Caco-2 (cell line): ENCODE results near the gene HLTF. TPM values are rescaled to one million over a fixed set of nuclear protein-coding genes. Genes with fewer than 3 reads are reported as not detected.

Experiments
- BruUV-seq: library from RNA; stranded (reverse); fragments of 400-500 nt; replicated peaks from 2 replicates; lab custom pipeline; 2021; lab: Mats Ljungman, UMichigan
- CTCF ChIA-PET: fragments of 300-600 bp; sonication (Branson Sonifier 250); formaldehyde crosslinking; loops from one replicate; lab custom pipeline; 2022; ENCODE audit warnings: antibody characterized with exemption; lab: Charles Lee
- POLR2A ChIA-PET: fragments of 300-600 bp; sonication (Branson Sonifier 250); formaldehyde crosslinking; loops from one replicate; lab custom pipeline; 2022; ENCODE audit warnings: antibody characterized with exemption; lab: Charles Lee
- DNase-seq, 2 experiments: peaks; one replicate each; pipeline versions ENCODE4 v3.0.0 to v3.0.0-alpha.2; 2020 to 2022
- H3K27me3 ChIP-seq: replicated peaks from 2 replicates; pipeline ENCODE4 v1.6.0; 2011; ENCODE audit warnings: low read length; ENCODE audit not compliant: control insufficient read depth, insufficient read depth
- H3K36me3 ChIP-seq: 2 replicates; pipeline ENCODE4 v1.5.1; 2011; ENCODE audit warnings: low read length; ENCODE audit not compliant: control insufficient read depth, insufficient read depth
- H3K4me1 ChIP-seq: fragments of 250-450 bp; sonication (Bioruptor Pico); 2 replicates; pipeline ENCODE4 v1.5.1; 2020; ENCODE audit warnings: mild to moderate bottlenecking
- H3K4me3 ChIP-seq: 2 replicates; pipeline ENCODE4 v1.5.1; 2011; ENCODE audit warnings: low read depth, mild to moderate bottlenecking, control low read depth, low read length
- H3K9me3 ChIP-seq: fragments of 250-450 bp; sonication (Bioruptor Pico); 2 replicates; pipeline ENCODE4 v1.5.1; 2020; ENCODE audit warnings: mild to moderate bottlenecking, moderate library complexity
- H3K27ac Mint-ChIP-seq: one replicate; pipeline ENCODE4 v1.8.0; 2022; ENCODE audit warnings: mixed read lengths; ENCODE audit not compliant: unreplicated experiment
- H3K27me3 Mint-ChIP-seq: one replicate; pipeline ENCODE4 v1.8.0; 2022; ENCODE audit warnings: mixed read lengths; ENCODE audit not compliant: insufficient read depth, unreplicated experiment
- H3K36me3 Mint-ChIP-seq: one replicate; pipeline ENCODE4 v1.8.0; 2022; ENCODE audit warnings: mild to moderate bottlenecking, mixed read lengths; ENCODE audit not compliant: insufficient read depth, unreplicated experiment
- H3K4me1 Mint-ChIP-seq: one replicate; pipeline ENCODE4 v1.8.0; 2022; ENCODE audit warnings: low read depth, mixed read lengths; ENCODE audit not compliant: unreplicated experiment
- H3K4me3 Mint-ChIP-seq: one replicate; pipeline ENCODE4 v1.8.0; 2022; ENCODE audit warnings: mild to moderate bottlenecking, moderate library complexity, mixed read lengths; ENCODE audit not compliant: unreplicated experiment
- H3K9me3 Mint-ChIP-seq: one replicate; pipeline ENCODE4 v1.8.0; 2022; ENCODE audit warnings: mixed read lengths; ENCODE audit not compliant: unreplicated experiment
- intact Hi-C: fragments of 100-400 bp; cut with micrococcal nuclease; formaldehyde crosslinking; loops from one replicate; pipeline ENCODE4 v1.10.0; 2022; ENCODE audit not compliant: unreplicated experiment
- total RNA-seq: library from RNA; stranded (reverse); gene quantifications from 2 replicates; pipeline ENCODE4 v1.2.3, GENCODE V29; 2022
- TF ChIP-seq, protein P1 (sequence below), 2 experiments: fragments of 200-600 bp in 1 of 2; IDR thresholded peaks; 1 replicate in 1 of 2; 2 replicates in 1 of 2; pipeline versions ENCODE4 v1.5.1 to v1.8.0; 2011 to 2022; ENCODE audit warnings: antibody characterized with exemption in 1 of 2, control low read depth in 1 of 2, inconsistent platforms in 1 of 2, low read depth in 1 of 2, low read length in 1 of 2, mild to moderate bottlenecking in 1 of 2, moderate library complexity in 1 of 2; ENCODE audit not compliant: insufficient read depth in 1 of 2, severe bottlenecking in 1 of 2, unreplicated experiment in 1 of 2

The HLTF gene
- total RNA-seq, 1 experiment from 2014 or later, result 53.0 TPM

- H3K27ac Mint-ChIP-seq, result no peak overlapping the region
- H3K9me3 ChIP-seq, result no peaks in the 10 kb centered on the region
- BruUV-seq, result no TSS peak
Observed at GRCh38 chr3:149038322-149038721, 48.0 kb downstream of the HLTF start.

DNA sequence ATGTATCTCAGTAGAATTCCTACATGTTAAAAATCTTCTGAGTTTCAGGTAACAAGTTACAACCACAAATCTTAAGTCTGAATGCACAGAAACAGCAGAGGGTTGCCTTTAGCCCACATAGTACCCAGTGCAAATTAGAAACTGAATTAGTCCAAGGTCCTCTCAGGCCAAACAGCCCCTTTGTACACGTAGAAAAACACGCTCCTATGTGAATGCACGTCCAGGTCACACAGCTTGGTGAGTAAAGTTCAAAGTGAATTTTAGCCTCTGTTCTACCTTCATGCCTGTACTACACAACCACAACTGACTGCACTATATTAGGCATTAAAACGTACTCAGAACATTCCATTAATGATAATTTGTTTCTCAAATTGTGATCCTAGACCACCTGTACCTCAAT, 48.6 kb downstream of the HLTF start:
- DNase-seq, result no peak
- BruUV-seq, result no TSS peak
- ChIA-PET POLR2A (no interaction called here), CTCF (no interaction called here)
- Histone ChIP-seq H3K36me3 (no peaks in the 10 kb centered on the region), H3K9me3 (no peaks in the 10 kb centered on the region), H3K4me3 (no peak overlapping the region), H3K4me1 (no peaks in the 10 kb centered on the region), H3K27me3 (no peaks in the 10 kb centered on the region)
- Mint-ChIP-seq H3K27ac (no peak overlapping the region), H3K36me3 (peaks cover 29% of the 10 kb centered on the region), H3K4me3 (no peak overlapping the region), H3K27me3 (no peaks in the 10 kb centered on the region), H3K4me1 (no peaks in the 10 kb centered on the region), H3K9me3 (no peaks in the 10 kb centered on the region)
- TF ChIP-seq, protein P1, sequence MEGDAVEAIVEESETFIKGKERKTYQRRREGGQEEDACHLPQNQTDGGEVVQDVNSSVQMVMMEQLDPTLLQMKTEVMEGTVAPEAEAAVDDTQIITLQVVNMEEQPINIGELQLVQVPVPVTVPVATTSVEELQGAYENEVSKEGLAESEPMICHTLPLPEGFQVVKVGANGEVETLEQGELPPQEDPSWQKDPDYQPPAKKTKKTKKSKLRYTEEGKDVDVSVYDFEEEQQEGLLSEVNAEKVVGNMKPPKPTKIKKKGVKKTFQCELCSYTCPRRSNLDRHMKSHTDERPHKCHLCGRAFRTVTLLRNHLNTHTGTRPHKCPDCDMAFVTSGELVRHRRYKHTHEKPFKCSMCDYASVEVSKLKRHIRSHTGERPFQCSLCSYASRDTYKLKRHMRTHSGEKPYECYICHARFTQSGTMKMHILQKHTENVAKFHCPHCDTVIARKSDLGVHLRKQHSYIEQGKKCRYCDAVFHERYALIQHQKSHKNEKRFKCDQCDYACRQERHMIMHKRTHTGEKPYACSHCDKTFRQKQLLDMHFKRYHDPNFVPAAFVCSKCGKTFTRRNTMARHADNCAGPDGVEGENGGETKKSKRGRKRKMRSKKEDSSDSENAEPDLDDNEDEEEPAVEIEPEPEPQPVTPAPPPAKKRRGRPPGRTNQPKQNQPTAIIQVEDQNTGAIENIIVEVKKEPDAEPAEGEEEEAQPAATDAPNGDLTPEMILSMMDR (IDR thresholded peaks at IDR 0.05; ENCODE audit: insufficient read depth in 1 of 2, low read depth in 1 of 2, low read length in 1 of 2, severe bottlenecking in 1 of 2, unreplicated experiment in 1 of 2), result no peak
- intact Hi-C loops, result no loop called here

More at GRCh38 chr3:149038322-149038721, 48.0 kb downstream of the HLTF start:
- intact Hi-C loops, result no loop called here
- DNase-seq, result no peak
- TF ChIP-seq, protein P1 (IDR thresholded peaks at IDR 0.05; ENCODE audit: insufficient read depth in 1 of 2, low read depth in 1 of 2, low read length in 1 of 2, severe bottlenecking in 1 of 2, unreplicated experiment in 1 of 2), result no peak
- Mint-ChIP-seq H3K9me3 (no peaks in the 10 kb centered on the region), H3K4me1 (no peaks in the 10 kb centered on the region), H3K36me3 (peaks cover 35% of the 10 kb centered on the region), H3K4me3 (no peak overlapping the region), H3K27me3 (no peaks in the 10 kb centered on the region)
- Histone ChIP-seq H3K36me3 (no peaks in the 10 kb centered on the region), H3K4me1 (no peaks in the 10 kb centered on the region), H3K27me3 (no peaks in the 10 kb centered on the region), H3K4me3 (no peak overlapping the region)
- POLR2A ChIA-PET, result no interaction called here
- CTCF ChIA-PET, result no interaction called here

- TF ChIP-seq, protein P1 (IDR thresholded peaks at IDR 0.05; ENCODE audit: insufficient read depth in 1 of 2, low read depth in 1 of 2, low read length in 1 of 2, severe bottlenecking in 1 of 2, unreplicated experiment in 1 of 2), result no peak
- no TSS peak for BruUV-seq
- H3K9me3 ChIP-seq, result no peaks in the 10 kb centered on the region
- POLR2A ChIA-PET, result no interaction called here
- no peaks in the 10 kb centered on the region for H3K27me3 ChIP-seq
- CTCF ChIA-PET, result no interaction called here
- Mint-ChIP-seq H3K4me3 (no peak overlapping the region), H3K4me1 (no peaks in the 10 kb centered on the region), H3K27me3 (no peaks in the 10 kb centered on the region), H3K9me3 (no peaks in the 10 kb centered on the region), H3K27ac (no peak overlapping the region), H3K36me3 (peaks cover 30% of the 10 kb centered on the region)
- H3K4me1 ChIP-seq, result no peaks in the 10 kb centered on the region
- intact Hi-C loops, result loop anchor here (5.0 kb wide), 1 partner anchor 39 kb away; the partner anchor contains the start of gene GYG1
- H3K4me3 ChIP-seq, result no peak overlapping the region
- DNase-seq, result no peak
- H3K36me3 ChIP-seq, result no peaks in the 10 kb centered on the region; the same call in 1 of the 2 replicates
Observed at GRCh38 chr3:149031096-149031495, 55.2 kb downstream of the HLTF start.
